GM12873 (cell line): ENCODE data around the gene VEZT.

Experiments
- TF ChIP-seq, protein P1 (sequence below): IDR thresholded peaks from 2 replicates; pipeline ENCODE4 v1.5.1; 2012; ENCODE audit warnings: low read depth, mild to moderate bottlenecking, moderate library complexity, low read length, control low read depth; ENCODE audit not compliant: insufficient read depth; ENCODE audit errors: missing control alignments

The VEZT gene

DNA sequence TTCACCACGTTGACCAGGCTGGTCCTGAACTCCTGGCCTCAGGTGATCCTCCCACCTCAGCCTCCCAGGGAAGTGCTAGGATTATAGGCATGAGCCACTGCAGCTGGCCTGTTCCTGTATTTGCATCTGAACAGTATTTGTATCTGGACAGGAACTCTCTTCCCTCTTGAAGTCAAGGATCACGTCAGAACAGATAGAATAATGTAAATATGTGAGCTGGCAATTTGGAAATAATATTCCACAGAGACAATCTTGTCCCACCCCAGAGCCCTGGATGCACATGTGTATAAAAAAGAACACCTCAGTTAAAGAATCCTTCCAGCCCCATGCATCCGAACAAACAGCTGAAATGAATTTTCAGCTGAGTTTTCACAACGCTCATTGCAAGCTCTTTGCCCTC is 118.3 kb downstream of the VEZT start:
- TF ChIP-seq, protein P1, sequence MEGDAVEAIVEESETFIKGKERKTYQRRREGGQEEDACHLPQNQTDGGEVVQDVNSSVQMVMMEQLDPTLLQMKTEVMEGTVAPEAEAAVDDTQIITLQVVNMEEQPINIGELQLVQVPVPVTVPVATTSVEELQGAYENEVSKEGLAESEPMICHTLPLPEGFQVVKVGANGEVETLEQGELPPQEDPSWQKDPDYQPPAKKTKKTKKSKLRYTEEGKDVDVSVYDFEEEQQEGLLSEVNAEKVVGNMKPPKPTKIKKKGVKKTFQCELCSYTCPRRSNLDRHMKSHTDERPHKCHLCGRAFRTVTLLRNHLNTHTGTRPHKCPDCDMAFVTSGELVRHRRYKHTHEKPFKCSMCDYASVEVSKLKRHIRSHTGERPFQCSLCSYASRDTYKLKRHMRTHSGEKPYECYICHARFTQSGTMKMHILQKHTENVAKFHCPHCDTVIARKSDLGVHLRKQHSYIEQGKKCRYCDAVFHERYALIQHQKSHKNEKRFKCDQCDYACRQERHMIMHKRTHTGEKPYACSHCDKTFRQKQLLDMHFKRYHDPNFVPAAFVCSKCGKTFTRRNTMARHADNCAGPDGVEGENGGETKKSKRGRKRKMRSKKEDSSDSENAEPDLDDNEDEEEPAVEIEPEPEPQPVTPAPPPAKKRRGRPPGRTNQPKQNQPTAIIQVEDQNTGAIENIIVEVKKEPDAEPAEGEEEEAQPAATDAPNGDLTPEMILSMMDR: no peak

DNA sequence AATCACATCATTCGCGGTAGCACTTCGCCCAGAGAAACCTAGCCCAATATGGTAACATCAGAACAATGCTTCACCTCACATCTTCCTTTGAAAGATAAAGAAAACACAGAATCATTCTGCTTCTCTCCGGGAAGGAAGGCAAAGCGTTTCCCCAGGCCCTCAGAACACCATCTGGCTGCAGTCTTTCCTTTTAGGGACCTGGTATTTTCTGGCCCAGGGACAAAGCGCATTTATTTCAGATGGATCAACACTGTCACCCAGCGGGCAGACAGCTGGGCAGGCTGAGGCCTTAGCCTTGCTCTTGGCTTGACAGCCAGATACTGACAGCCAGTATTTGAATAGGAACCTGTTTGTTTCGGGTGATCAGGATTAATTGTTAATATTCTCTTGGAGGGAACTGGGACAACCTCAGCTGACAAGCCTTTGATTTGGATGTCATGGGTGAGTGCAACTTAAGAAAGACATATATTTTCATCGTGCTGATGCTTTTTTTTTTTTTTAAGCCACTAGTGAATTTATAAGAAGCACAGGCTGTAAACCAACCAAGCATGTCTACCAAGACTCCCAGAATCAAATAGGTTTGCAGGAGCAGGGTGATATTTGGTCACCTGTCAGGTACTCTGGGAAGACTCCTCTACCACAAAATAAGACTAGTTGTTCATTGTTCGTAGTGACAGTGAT is 118.9 kb downstream of the VEZT start:
- TF ChIP-seq, protein P1: no peak

DNA sequence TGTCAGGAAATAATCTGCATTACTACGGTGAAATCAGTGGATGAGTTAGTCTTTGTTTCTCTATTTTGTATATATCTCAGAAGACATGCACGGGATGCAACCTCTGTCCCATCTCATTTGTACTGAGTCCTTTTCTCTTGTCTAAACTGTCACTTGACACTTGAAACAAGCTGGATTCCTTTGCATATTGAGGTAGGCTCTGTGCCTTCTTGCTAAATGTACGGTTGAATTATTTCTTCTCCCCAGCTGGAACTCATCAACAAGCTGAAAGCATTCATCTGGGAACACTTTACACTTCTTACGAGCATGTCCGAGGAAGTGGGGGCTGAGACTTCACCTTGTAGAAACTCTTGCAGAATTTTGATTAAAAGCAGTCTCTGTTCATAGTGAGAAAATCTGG is 119.5 kb downstream of the VEZT start:
- TF ChIP-seq, protein P1: no peak

DNA sequence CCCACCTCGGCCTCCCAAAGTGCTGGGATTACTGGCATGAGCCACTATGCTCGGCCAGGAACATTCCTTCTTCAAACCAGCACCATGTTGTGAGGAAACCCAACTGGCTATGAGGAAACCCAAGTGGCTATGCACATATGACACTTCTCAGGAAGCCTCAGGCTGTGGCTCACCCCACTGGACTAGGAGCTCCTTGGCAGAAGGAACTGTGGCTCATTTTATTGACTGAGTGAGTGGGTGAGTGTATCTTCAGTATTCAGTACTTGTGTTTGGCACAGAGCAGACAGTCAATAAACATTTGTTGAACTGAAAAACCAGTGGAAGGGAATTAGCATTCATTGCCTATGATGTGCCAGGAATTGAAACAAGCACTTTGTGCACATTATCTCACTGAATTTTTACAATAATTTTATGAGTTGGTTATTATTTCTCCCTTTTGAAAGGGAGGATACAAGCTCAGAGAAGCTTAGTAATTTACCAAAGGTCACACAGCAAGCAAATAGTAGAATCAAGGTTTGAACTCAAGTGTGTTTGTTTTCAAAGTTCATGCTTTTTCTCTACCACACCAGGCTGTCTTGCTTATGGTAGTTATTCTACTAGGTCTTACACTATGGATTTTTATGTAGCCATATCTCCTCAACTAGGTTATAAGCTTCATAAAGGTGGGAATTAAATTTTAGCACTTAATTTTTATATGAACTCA is 121.6 kb downstream of the VEZT start:
- TF ChIP-seq, protein P1: no peak

DNA sequence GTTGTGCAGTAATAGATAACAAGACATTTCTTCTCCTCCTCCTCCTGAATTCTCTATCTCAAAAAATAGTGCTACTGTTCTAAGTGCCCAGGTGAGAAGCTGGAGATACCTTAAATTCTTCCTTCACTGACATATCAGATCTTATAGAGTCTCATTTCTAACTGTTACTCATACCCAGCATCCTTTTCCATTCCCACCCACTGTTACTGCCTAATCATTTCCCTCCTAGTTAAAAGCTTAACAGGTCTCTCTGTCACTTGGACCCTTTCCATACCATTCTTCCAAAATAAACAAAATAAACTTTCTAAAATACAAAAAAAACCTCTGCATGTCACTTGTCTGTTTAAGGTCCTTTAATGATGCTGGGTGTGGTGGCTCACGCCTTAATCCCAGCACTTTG is 124.4 kb downstream of the VEZT start:
- TF ChIP-seq, protein P1: no peak

DNA sequence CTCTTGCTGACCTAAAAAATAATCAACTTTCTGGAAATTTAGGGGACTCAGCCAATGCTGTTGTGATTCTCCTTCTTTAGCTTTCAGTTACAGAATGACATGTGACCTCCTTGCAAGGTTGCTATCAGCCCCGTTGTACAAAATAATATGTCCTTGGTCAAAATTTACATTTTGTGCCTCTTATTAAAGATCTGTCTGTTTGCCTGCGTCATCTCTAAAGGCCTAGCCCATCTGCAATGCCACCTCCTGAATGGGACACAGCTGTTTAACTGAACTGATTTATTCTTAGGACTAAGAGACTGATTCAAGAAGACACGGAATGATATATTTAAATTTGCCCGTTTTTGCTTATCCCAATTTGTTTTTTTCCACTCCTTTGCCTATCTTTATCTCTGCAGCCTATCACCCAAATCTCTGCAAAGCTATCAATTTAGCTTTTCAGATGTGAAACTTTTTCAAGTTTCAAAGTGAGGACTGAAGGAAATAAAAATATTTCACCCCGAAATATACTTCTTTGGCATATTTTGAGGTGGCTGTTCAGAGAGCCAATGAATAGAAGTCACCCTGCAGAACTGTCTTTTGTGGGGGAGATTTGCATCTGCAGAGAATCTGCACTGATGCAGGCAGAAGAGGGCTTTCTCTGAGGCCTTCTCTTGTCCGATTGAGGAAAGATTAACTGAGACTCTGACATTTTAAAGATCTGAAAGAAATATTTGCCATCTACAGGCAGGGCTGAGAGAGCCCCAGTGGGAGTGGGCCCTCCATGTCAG is 126.0 kb downstream of the VEZT start:
- TF ChIP-seq, protein P1: no peak

DNA sequence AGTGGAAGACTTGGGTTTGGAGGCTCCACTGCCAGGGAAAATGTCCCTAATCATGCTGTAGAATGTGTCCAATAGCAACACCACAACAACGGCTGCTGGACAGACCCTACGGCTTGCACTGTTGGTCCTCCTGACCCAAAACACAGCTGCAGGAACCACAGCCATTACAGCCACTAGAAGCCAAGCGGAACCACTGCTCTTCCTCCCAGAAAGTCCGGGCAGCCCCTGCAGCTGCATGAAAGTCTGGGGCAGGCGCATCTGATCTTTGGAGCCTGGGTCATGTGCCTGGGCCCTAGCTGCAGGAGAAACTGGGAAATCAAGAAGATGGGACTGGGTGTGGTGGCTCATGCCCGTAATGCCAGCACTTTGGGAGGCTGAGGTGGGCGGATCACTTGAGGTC is 131.7 kb downstream of the VEZT start:
- TF ChIP-seq, protein P1: no peak
